Endodermal cell (in vitro differentiated cells): ENCODE data around the gene AFMID. TPM values are rescaled to one million over a fixed set of nuclear protein-coding genes. Genes with fewer than 3 reads are reported as not detected.
A peak's percentile ranks its signal among the peaks of the same experiment; 100 is the strongest.

Source experiments
- DNase-seq: peaks from one replicate; pipeline ENCODE4 v3.0.0-alpha.2; 2017
- H3K27ac ChIP-seq: 2 replicates; pipeline ENCODE4 v1.5.1; 2013; ENCODE audit warnings: mild to moderate bottlenecking, low read depth, low read length, moderate library complexity
- H3K27me3 ChIP-seq: 2 replicates; pipeline ENCODE4 v1.6.1; 2013; ENCODE audit warnings: mild to moderate bottlenecking, low read length, moderate library complexity; ENCODE audit not compliant: insufficient read depth, control insufficient read depth, poor library complexity, severe bottlenecking
- H3K36me3 ChIP-seq: 2 replicates; pipeline ENCODE4 v1.7.0; 2013; ENCODE audit warnings: mild to moderate bottlenecking, low read length, moderate library complexity; ENCODE audit not compliant: control insufficient read depth, insufficient read depth
- H3K4me1 ChIP-seq: one replicate; pipeline ENCODE4 v1.7.0; 2013; ENCODE audit warnings: low read length; ENCODE audit not compliant: control insufficient read depth, insufficient read depth
- H3K4me3 ChIP-seq: 2 replicates; pipeline ENCODE4 v1.5.1; 2013; ENCODE audit warnings: mild to moderate bottlenecking, low read length, moderate library complexity
- H3K9ac ChIP-seq: 2 replicates; pipeline ENCODE4 v1.6.1; 2013; ENCODE audit warnings: mild to moderate bottlenecking, low read length, moderate library complexity; ENCODE audit not compliant: poor library complexity, severe bottlenecking; ENCODE audit errors: extremely low read depth
- H3K9me3 ChIP-seq: 2 replicates; pipeline ENCODE4 v1.6.1; 2013; ENCODE audit warnings: mild to moderate bottlenecking, low read length, moderate library complexity; ENCODE audit not compliant: control insufficient read depth
- H3K27ac Mint-ChIP-seq: 2 replicates; pipeline ENCODE4 v1.8.0; 2020; ENCODE audit warnings: mixed read lengths
- H3K27me3 Mint-ChIP-seq: 2 replicates; pipeline ENCODE4 v1.8.0; 2021; ENCODE audit warnings: mild to moderate bottlenecking, mixed read lengths; ENCODE audit not compliant: insufficient read depth
- H3K36me3 Mint-ChIP-seq: 2 replicates; pipeline ENCODE4 v1.8.0; 2020; ENCODE audit warnings: low read depth, mixed read lengths
- H3K4me1 Mint-ChIP-seq: 2 replicates; pipeline ENCODE4 v1.8.0; 2020; ENCODE audit warnings: mixed read lengths
- H3K4me3 Mint-ChIP-seq: 2 replicates; pipeline ENCODE4 v1.8.0; 2020; ENCODE audit warnings: mild to moderate bottlenecking, moderate library complexity, mixed read lengths
- H3K9me3 Mint-ChIP-seq: 2 replicates; pipeline ENCODE4 v1.8.0; 2020; ENCODE audit warnings: mild to moderate bottlenecking, mixed read lengths
- WGBS, 2 experiments: methylation state at CpG; one replicate each; pipeline versions ENCODE4 v1.1.5 to v1.1.7; 2013; ENCODE audit warnings: missing lambda C conversion rate in 2 of 2, mixed read lengths in 1 of 2; ENCODE audit not compliant: insufficient coverage in 1 of 2, insufficient read length in 1 of 2; 5-methylcytosine and 5-hydroxymethylcytosine counted together
- total RNA-seq, 2 donors: library from RNA; stranded (reverse); fragmentation: NEBNext Ultra II Directional in 1 of 2; extraction: Animal tissue kit (Norgen Biotek cat#: 25700) in 1 of 2; gene quantifications; 2 replicates in 1 of 2; 3 replicates in 1 of 2; pipeline ENCODE4 v1.2.1, GENCODE V29; 2021
- TF ChIP-seq, protein P1 (sequence below): fragments of 200-600 bp; sonication (generic); conservative IDR thresholded peaks from 2 replicates; pipeline ENCODE4 v1.5.0; 2021; ENCODE audit warnings: antibody characterized with exemption, mild to moderate bottlenecking

The AFMID gene
- total RNA-seq, 2 donors from 2014 or later: 46.5 to 52.4 TPM

GRCh38 chr17:78179372-78179771, 7.8 kb upstream of the AFMID start:
- TF ChIP-seq, protein P1, sequence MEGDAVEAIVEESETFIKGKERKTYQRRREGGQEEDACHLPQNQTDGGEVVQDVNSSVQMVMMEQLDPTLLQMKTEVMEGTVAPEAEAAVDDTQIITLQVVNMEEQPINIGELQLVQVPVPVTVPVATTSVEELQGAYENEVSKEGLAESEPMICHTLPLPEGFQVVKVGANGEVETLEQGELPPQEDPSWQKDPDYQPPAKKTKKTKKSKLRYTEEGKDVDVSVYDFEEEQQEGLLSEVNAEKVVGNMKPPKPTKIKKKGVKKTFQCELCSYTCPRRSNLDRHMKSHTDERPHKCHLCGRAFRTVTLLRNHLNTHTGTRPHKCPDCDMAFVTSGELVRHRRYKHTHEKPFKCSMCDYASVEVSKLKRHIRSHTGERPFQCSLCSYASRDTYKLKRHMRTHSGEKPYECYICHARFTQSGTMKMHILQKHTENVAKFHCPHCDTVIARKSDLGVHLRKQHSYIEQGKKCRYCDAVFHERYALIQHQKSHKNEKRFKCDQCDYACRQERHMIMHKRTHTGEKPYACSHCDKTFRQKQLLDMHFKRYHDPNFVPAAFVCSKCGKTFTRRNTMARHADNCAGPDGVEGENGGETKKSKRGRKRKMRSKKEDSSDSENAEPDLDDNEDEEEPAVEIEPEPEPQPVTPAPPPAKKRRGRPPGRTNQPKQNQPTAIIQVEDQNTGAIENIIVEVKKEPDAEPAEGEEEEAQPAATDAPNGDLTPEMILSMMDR: no peak
- no peaks in the 10 kb centered on the region for H3K27me3 Mint-ChIP-seq
- H3K36me3 ChIP-seq: peaks cover 81% of the 10 kb centered on the region
- H3K4me3 Mint-ChIP-seq: no peak overlapping the region
- H3K4me1 ChIP-seq: no peaks in the 10 kb centered on the region
- no peaks in the 10 kb centered on the region for H3K9me3 ChIP-seq
- H3K36me3 Mint-ChIP-seq: peaks cover 60% of the 10 kb centered on the region
- H3K9me3 Mint-ChIP-seq: no peaks in the 10 kb centered on the region
- 96 to 97% methylated on average over 12 to 17 of the region's 17 CpGs for WGBS, 2 experiments
- H3K27me3 ChIP-seq: no peaks in the 10 kb centered on the region
- peak overlapping the region; percentile 48 for H3K27ac Mint-ChIP-seq
- no peak overlapping the region for H3K9ac ChIP-seq
- no peak overlapping the region for H3K27ac ChIP-seq
- DNase-seq: peak; percentile 53
- H3K4me3 ChIP-seq: no peak overlapping the region
- peaks cover 12% of the 10 kb centered on the region for H3K4me1 Mint-ChIP-seq

- peak overlapping the region; percentile 48 for H3K27ac Mint-ChIP-seq
- Histone ChIP-seq H3K9ac (no peak overlapping the region), H3K4me1 (peaks cover 3% of the 10 kb centered on the region), H3K4me3 (no peak overlapping the region), H3K27me3 (no peaks in the 10 kb centered on the region), H3K9me3 (no peaks in the 10 kb centered on the region), H3K27ac (no peak overlapping the region), H3K36me3 (peaks cover 81% of the 10 kb centered on the region)
- TF ChIP-seq, protein P1: no peak
- 94 to 98% methylated on average over 10 to 14 of the region's 14 CpGs for WGBS, 2 experiments
- no peak for DNase-seq
- H3K4me3 Mint-ChIP-seq: no peak overlapping the region
- H3K4me1 Mint-ChIP-seq: peaks cover 17% of the 10 kb centered on the region
- H3K9me3 Mint-ChIP-seq: no peaks in the 10 kb centered on the region
- no peaks in the 10 kb centered on the region for H3K27me3 Mint-ChIP-seq
- peaks cover 63% of the 10 kb centered on the region for H3K36me3 Mint-ChIP-seq
These were observed 7.1 kb upstream of the AFMID start for GRCh38 chr17:78180083-78180482.

- H3K36me3 Mint-ChIP-seq: peaks cover 60% of the 10 kb centered on the region
- Histone ChIP-seq H3K9me3 (no peaks in the 10 kb centered on the region), H3K27ac (no peak overlapping the region), H3K4me3 (no peak overlapping the region), H3K9ac (no peak overlapping the region), H3K27me3 (no peaks in the 10 kb centered on the region), H3K36me3 (peaks cover 78% of the 10 kb centered on the region), H3K4me1 (peaks cover 3% of the 10 kb centered on the region)
- H3K27ac Mint-ChIP-seq: no peak overlapping the region
- H3K9me3 Mint-ChIP-seq: no peaks in the 10 kb centered on the region
- H3K4me1 Mint-ChIP-seq: peaks cover 18% of the 10 kb centered on the region
- DNase-seq: no peak
- H3K27me3 Mint-ChIP-seq: no peaks in the 10 kb centered on the region
- no peak overlapping the region for H3K4me3 Mint-ChIP-seq
- 96 to 100% methylated on average over 1 to 2 of the region's 2 CpGs for WGBS, 2 experiments
- TF ChIP-seq, protein P1: no peak
These were observed 6.7 kb upstream of the AFMID start for GRCh38 chr17:78180508-78180907.
